Lower leg skin (tissue), 3 donors: ENCODE data around the gene PLXDC2.

Experiments
- POLR2A ChIP-seq, 2 donors: fragments of 450-650 bp; IDR thresholded peaks; one replicate each; pipeline ENCODE4 v1.6.1; 2016 to 2017; ENCODE audit warnings: antibody characterized with exemption in 2 of 2, mild to moderate bottlenecking in 1 of 2, moderate library complexity in 1 of 2
- TF ChIP-seq, protein P1 (sequence below), 3 donors: fragments of 450-650 bp; IDR thresholded peaks; one replicate each; pipeline ENCODE4 v1.5.1; 2016; ENCODE audit warnings: antibody characterized with exemption in 3 of 3, mild to moderate bottlenecking in 3 of 3, moderate library complexity in 2 of 3

DNA sequence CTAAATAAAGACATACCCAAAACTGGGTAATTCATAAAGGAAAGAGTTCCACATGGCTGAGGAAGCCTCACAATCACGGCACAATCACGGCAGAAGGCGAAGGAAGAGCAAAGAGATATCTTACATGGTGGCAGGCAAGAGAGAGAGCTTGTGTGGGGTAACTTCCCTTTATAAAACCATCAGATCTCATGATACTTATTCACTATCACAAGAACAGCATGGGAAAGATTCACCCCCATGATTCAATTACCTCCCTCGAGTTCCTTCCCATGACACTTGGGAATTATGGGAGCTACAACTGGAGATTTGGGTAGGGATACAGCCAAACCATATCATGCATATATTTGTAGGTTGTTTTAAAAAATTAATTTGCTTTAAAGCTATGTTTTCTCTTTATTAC is 217.2 kb downstream of the PLXDC2 start:
- no peak for TF ChIP-seq POLR2A (IDR thresholded peaks at IDR 0.05)
- TF ChIP-seq, protein P1, sequence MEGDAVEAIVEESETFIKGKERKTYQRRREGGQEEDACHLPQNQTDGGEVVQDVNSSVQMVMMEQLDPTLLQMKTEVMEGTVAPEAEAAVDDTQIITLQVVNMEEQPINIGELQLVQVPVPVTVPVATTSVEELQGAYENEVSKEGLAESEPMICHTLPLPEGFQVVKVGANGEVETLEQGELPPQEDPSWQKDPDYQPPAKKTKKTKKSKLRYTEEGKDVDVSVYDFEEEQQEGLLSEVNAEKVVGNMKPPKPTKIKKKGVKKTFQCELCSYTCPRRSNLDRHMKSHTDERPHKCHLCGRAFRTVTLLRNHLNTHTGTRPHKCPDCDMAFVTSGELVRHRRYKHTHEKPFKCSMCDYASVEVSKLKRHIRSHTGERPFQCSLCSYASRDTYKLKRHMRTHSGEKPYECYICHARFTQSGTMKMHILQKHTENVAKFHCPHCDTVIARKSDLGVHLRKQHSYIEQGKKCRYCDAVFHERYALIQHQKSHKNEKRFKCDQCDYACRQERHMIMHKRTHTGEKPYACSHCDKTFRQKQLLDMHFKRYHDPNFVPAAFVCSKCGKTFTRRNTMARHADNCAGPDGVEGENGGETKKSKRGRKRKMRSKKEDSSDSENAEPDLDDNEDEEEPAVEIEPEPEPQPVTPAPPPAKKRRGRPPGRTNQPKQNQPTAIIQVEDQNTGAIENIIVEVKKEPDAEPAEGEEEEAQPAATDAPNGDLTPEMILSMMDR (IDR thresholded peaks at IDR 0.05) = no peak
